AG04450 (cell line): ENCODE data around the gene ANXA2R. TPM values are rescaled to one million over a fixed set of nuclear protein-coding genes. Genes with fewer than 3 reads are reported as not detected.

Experiments
- CTCF ChIA-PET: fragments of 300-600, 350-600 bp; formaldehyde crosslinking; extraction: SDS; loops from one replicate; lab custom pipeline; 2022; ENCODE audit warnings: antibody characterized with exemption, inconsistent platforms; lab: Charles Lee
- POLR2A ChIA-PET: fragments of 350-600 bp; formaldehyde crosslinking; extraction: SDS; loops from one replicate; lab custom pipeline; 2021; ENCODE audit warnings: antibody characterized with exemption, inconsistent platforms; lab: Yijun Ruan, JAX
- DNase-seq: peaks from one replicate; pipeline ENCODE4 v3.0.0-alpha.2; 2011; ENCODE audit warnings: low read depth, low spot score
- H3K27ac ChIP-seq: one replicate; pipeline ENCODE4 v1.5.1; 2012; ENCODE audit warnings: low read depth, low read length, control low read depth
- H3K27me3 ChIP-seq: one replicate; pipeline ENCODE4 v1.6.0; 2012; ENCODE audit warnings: low read length; ENCODE audit not compliant: control insufficient read depth, insufficient read depth
- H3K4me3 ChIP-seq: 2 replicates; pipeline ENCODE4 v1.5.1; 2011; ENCODE audit warnings: mild to moderate bottlenecking, low read depth, low read length, control low read depth
- H3K9me3 ChIP-seq: 2 replicates; pipeline ENCODE4 v1.5.1; 2012; ENCODE audit warnings: low read length; ENCODE audit not compliant: control insufficient read depth, insufficient read depth
- polyA plus RNA-seq: library from polyadenylated mRNA; depleted of rRNA; stranded (reverse); fragments of >200 nt; gene quantifications from 2 replicates; pipeline ENCODE4 v1.2.3, GENCODE V29; 2011
- TF ChIP-seq, protein P1 (sequence below): IDR thresholded peaks from 2 replicates; pipeline ENCODE4 v1.5.1; 2011; ENCODE audit warnings: low read depth, low read length, control low read depth, inconsistent platforms

ANXA2R gene
- polyA plus RNA-seq, 1 experiment, result 3.7 TPM

- no peaks in the 10 kb centered on the region for H3K9me3 ChIP-seq
- H3K27ac ChIP-seq, result peak overlapping the region; percentile 96
- ChIA-PET POLR2A (interaction anchor here (0.5 to 2.2 kb wide), 3 partner anchors 28 to 68 kb away, joined by 3 to 16 read pairs (median 6); partner anchors contain the start of gene ZNF131), CTCF (interaction anchor here (0.9 to 2.4 kb wide), 2 partner anchors 39 to 158 kb away, joined by 5 to 10 read pairs; no protein-coding TSS in a partner anchor)
- H3K4me3 ChIP-seq, result peak overlapping the region; percentile 92
- TF ChIP-seq, protein P1, sequence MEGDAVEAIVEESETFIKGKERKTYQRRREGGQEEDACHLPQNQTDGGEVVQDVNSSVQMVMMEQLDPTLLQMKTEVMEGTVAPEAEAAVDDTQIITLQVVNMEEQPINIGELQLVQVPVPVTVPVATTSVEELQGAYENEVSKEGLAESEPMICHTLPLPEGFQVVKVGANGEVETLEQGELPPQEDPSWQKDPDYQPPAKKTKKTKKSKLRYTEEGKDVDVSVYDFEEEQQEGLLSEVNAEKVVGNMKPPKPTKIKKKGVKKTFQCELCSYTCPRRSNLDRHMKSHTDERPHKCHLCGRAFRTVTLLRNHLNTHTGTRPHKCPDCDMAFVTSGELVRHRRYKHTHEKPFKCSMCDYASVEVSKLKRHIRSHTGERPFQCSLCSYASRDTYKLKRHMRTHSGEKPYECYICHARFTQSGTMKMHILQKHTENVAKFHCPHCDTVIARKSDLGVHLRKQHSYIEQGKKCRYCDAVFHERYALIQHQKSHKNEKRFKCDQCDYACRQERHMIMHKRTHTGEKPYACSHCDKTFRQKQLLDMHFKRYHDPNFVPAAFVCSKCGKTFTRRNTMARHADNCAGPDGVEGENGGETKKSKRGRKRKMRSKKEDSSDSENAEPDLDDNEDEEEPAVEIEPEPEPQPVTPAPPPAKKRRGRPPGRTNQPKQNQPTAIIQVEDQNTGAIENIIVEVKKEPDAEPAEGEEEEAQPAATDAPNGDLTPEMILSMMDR, result no peak
- H3K27me3 ChIP-seq, result no peaks in the 10 kb centered on the region
- DNase-seq, result peak; percentile 79
Measured at GRCh38 chr5:43066799-43067741, 27.0 kb upstream of the ANXA2R start.

DNA sequence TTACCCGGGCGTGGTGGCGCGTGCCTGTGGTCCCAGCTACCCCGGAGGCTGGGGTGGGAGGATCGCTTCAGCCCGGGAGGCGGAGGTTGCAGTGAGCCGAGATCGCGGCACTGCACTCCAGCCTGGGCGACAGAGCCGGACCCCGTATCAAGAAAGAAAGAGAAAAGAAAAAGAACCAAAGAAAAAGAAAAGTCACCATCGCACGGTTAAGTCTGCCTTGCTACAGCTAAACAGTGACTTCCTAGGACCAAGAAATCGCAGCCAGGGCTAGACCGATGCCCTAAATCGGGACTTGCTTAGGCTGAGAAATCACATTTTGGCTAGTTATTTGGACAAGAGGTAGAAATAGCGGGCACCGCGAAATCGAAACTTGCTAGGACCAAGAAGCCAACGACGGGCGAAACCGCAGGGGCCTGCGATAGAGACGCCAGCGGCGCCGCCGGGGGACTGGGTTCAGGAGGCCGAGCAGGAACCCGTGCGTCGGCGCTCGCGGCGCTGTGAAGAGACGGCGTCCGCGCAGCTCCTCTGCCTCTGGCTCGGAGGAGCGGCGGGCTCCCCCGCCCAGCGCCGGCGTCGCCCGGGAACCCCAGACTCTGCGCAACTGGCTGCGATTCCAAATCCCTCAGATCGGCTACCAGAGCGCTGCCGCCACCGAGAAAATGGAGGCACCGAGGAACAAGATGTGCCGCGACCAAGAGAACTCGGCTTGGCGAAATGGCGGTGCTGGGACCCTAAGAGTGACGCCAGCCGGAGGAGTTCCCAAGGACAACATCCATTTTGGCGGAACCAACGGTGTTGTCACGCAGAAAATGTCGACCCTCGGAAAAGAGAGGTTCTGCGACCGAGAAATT, 26.1 kb upstream of the ANXA2R start:
- Histone ChIP-seq H3K9me3 (no peaks in the 10 kb centered on the region), H3K27me3 (no peaks in the 10 kb centered on the region), H3K4me3 (peak overlapping the region; percentile 92), H3K27ac (peak overlapping the region; percentile 96)
- ChIA-PET POLR2A (interaction anchor here (0.8 to 2.5 kb wide), 6 partner anchors 24 to 154 kb away, joined by 3 to 20 read pairs (median 13); partner anchors contain the start of gene ZNF131), CTCF (interaction anchor here (0.8 to 2.6 kb wide), 4 partner anchors 25 to 157 kb away, joined by 4 to 23 read pairs (median 12); partner anchors contain the start of gene ANXA2R)
- no peak for DNase-seq
- TF ChIP-seq, protein P1, result no peak

GRCh38 chr5:43065387-43065947, 25.3 kb upstream of the ANXA2R start:
- H3K9me3 ChIP-seq, result no peaks in the 10 kb centered on the region
- peak overlapping the region; percentile 92 for H3K4me3 ChIP-seq
- H3K27me3 ChIP-seq, result no peaks in the 10 kb centered on the region
- no peak for DNase-seq
- ChIA-PET POLR2A (interaction anchor here (0.8 to 2.5 kb wide), 10 partner anchors 20 to 419 kb away, joined by 3 to 20 read pairs (median 6); partner anchors contain the start of genes TMEM267 and ZNF131), CTCF (interaction anchor here (0.6 to 2.6 kb wide), 12 partner anchors 12 to 157 kb away, joined by 3 to 23 read pairs (median 4); partner anchors contain the start of gene ANXA2R)
- TF ChIP-seq, protein P1, result no peak
- H3K27ac ChIP-seq, result peak overlapping the region; percentile 96

DNA sequence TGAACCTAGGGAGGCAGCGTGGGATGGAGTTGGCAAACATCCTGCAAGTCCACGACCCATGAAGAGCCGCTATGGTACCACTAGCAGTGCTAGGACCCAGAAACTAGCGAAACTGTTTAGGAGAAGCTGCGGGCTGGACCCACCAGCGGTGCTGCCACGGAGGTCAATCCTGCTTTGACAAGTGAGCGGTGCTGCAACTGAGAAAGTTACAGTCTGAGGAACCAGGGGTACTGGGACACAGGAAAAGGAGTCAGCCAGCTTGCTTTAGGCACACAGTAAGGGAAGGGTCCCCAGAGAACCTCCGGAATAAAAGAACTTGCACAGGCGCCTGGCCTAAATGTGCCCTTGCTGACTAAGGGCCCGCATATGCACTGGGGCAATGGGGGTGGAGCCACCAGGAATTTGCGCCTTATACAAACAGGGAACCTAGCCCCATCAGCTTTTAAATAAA, 23.6 kb upstream of the ANXA2R start:
- Histone ChIP-seq H3K4me3 (no peak overlapping the region), H3K27ac (peak overlapping the region; percentile 96), H3K27me3 (no peaks in the 10 kb centered on the region), H3K9me3 (no peaks in the 10 kb centered on the region; the same call in 1 of the 2 replicates)
- ChIA-PET CTCF (interaction anchor here (0.9 to 2.6 kb wide), 5 partner anchors 10 to 36 kb away, joined by 3 to 23 read pairs (median 6); partner anchors contain the start of gene ANXA2R), POLR2A (interaction anchor here (1.5 to 2.5 kb wide), 2 partner anchors 18 to 22 kb away, joined by 5 to 20 read pairs; no protein-coding TSS in a partner anchor)
- DNase-seq, result no peak
- TF ChIP-seq, protein P1, result no peak
